Panc1 (cell line): ENCODE results near the gene ARHGEF28. TPM values are rescaled to one million over a fixed set of nuclear protein-coding genes. Genes with fewer than 3 reads are reported as not detected.

ENCODE experiments used
- ATAC-seq: fragments of 200-7000 bp; cut with Tn5 transposase; 2 replicates; pipeline ENCODE4 v1.9.1; 2020; ENCODE audit warnings: mild to moderate bottlenecking, moderate library complexity
- Bru-seq: library from RNA; stranded (reverse); fragments of 400-500 nt; gene quantifications from one replicate; lab custom pipeline; 2021; lab: Mats Ljungman, UMichigan
- BruChase-seq, 2 experiments: library from RNA; stranded (reverse); fragments of 400-500 nt; gene quantifications; one replicate each; lab custom pipeline; 2021; lab: Mats Ljungman, UMichigan
- BruUV-seq: library from RNA; stranded (reverse); fragments of 400-500 nt; replicated peaks from 2 replicates; lab custom pipeline; 2021; lab: Mats Ljungman, UMichigan
- CTCF ChIA-PET: fragments of 300-600 bp; sonication (Branson Sonifier 250); formaldehyde crosslinking; loops from one replicate; lab custom pipeline; 2022; ENCODE audit warnings: antibody characterized with exemption; lab: Charles Lee
- POLR2A ChIA-PET: fragments of 300-600 bp; sonication (Branson Sonifier 250); formaldehyde crosslinking; loops from one replicate; lab custom pipeline; 2022; ENCODE audit warnings: antibody characterized with exemption; lab: Charles Lee
- DNase-seq: peaks from one replicate; pipeline ENCODE4 v3.0.0-alpha.2; 2010; ENCODE audit warnings: low read depth, low spot score
- H3K27ac ChIP-seq: 2 replicates; pipeline ENCODE4 v1.5.1; 2011; ENCODE audit warnings: mild to moderate bottlenecking, low read length, inconsistent platforms
- H3K27me3 ChIP-seq: fragments of 200-500 bp; sonication (Bioruptor generic); 2 replicates; pipeline ENCODE4 v1.6.0; 2014; ENCODE audit warnings: low read length, inconsistent platforms; ENCODE audit not compliant: control insufficient read depth, insufficient read depth
- H3K36me3 ChIP-seq: fragments of 200-500 bp; sonication (Bioruptor generic); 2 replicates; pipeline ENCODE4 v1.5.1; 2014; ENCODE audit warnings: inconsistent platforms, mild to moderate bottlenecking, low read length, moderate library complexity; ENCODE audit not compliant: control insufficient read depth, insufficient read depth
- H3K4me1 ChIP-seq: 2 replicates; pipeline ENCODE4 v1.5.1; 2011; ENCODE audit warnings: inconsistent platforms, mild to moderate bottlenecking, low read length, moderate library complexity; ENCODE audit not compliant: control insufficient read depth, insufficient read depth
- H3K4me3 ChIP-seq, 2 experiments: 2 replicates each; pipeline ENCODE4 v1.5.1; 2011 to 2012; ENCODE audit warnings: low read depth in 2 of 2, low read length in 2 of 2, mild to moderate bottlenecking in 2 of 2, inconsistent platforms in 1 of 2, moderate library complexity in 1 of 2
- H3K9me3 ChIP-seq: fragments of 200-500 bp; sonication (Bioruptor generic); 2 replicates; pipeline ENCODE4 v1.5.1; 2014; ENCODE audit warnings: low read depth, mild to moderate bottlenecking, inconsistent platforms, low read length, moderate library complexity; ENCODE audit not compliant: control insufficient read depth, insufficient read depth
- POLR2AphosphoS5 ChIP-seq: IDR thresholded peaks from 2 replicates; pipeline ENCODE4 v1.6.1; 2012; ENCODE audit warnings: mild to moderate bottlenecking, low read depth, low read length, moderate library complexity
- REST ChIP-seq, 2 experiments: IDR thresholded peaks; 2 replicates each; pipeline ENCODE4 v1.6.1; 2011 to 2012; ENCODE audit warnings: low read depth in 2 of 2, control low read depth in 1 of 2, low read length in 1 of 2, mild to moderate bottlenecking in 1 of 2, moderate library complexity in 1 of 2; ENCODE audit not compliant: insufficient read depth in 1 of 2
- SIN3A ChIP-seq: IDR thresholded peaks from 2 replicates; pipeline ENCODE4 v1.6.1; 2012; ENCODE audit warnings: low read depth, mild to moderate bottlenecking, low read length, moderate library complexity, borderline replicate concordance; ENCODE audit not compliant: insufficient read depth
- TCF7L2 ChIP-seq: IDR thresholded peaks from 2 replicates; pipeline ENCODE4 v1.6.1; 2011; ENCODE audit warnings: mild to moderate bottlenecking, low read depth, low read length, inconsistent platforms
- in situ Hi-C: cut with HindIII; loops from 2 replicates; pipeline ENCODE4 v1.10.0; 2016; ENCODE audit warnings: low sequenced_read_pairs, low pct_unique_long_range_greater_than_20kb
- intact Hi-C: fragments of 100-400 bp; cut with micrococcal nuclease; formaldehyde crosslinking; loops from one replicate; pipeline ENCODE4 v1.10.0; 2022; ENCODE audit not compliant: unreplicated experiment
- long read RNA-seq: library from polyadenylated mRNA; unstranded; transcript quantifications from one replicate; pipeline ENCODE4 v2.0.0, GENCODE V29; 2021; ENCODE audit not compliant: unreplicated experiment
- polyA plus RNA-seq: library from polyadenylated mRNA; unstranded; fragments of >200 nt; gene quantifications from one replicate; pipeline ENCODE4 v1.2.1, GENCODE V29; 2012; ENCODE audit warnings: missing spikeins; ENCODE audit not compliant: insufficient read length
- total RNA-seq: library from RNA; stranded (reverse); gene quantifications from one replicate; pipeline ENCODE4 v1.2.1, GENCODE V29; 2021; ENCODE audit not compliant: unreplicated experiment
- TF ChIP-seq, protein P1 (sequence below): fragments of 450-650 bp; IDR thresholded peaks from 2 replicates; pipeline ENCODE4 v1.5.1; 2017; ENCODE audit warnings: mild to moderate bottlenecking

ARHGEF28 gene, protein sequence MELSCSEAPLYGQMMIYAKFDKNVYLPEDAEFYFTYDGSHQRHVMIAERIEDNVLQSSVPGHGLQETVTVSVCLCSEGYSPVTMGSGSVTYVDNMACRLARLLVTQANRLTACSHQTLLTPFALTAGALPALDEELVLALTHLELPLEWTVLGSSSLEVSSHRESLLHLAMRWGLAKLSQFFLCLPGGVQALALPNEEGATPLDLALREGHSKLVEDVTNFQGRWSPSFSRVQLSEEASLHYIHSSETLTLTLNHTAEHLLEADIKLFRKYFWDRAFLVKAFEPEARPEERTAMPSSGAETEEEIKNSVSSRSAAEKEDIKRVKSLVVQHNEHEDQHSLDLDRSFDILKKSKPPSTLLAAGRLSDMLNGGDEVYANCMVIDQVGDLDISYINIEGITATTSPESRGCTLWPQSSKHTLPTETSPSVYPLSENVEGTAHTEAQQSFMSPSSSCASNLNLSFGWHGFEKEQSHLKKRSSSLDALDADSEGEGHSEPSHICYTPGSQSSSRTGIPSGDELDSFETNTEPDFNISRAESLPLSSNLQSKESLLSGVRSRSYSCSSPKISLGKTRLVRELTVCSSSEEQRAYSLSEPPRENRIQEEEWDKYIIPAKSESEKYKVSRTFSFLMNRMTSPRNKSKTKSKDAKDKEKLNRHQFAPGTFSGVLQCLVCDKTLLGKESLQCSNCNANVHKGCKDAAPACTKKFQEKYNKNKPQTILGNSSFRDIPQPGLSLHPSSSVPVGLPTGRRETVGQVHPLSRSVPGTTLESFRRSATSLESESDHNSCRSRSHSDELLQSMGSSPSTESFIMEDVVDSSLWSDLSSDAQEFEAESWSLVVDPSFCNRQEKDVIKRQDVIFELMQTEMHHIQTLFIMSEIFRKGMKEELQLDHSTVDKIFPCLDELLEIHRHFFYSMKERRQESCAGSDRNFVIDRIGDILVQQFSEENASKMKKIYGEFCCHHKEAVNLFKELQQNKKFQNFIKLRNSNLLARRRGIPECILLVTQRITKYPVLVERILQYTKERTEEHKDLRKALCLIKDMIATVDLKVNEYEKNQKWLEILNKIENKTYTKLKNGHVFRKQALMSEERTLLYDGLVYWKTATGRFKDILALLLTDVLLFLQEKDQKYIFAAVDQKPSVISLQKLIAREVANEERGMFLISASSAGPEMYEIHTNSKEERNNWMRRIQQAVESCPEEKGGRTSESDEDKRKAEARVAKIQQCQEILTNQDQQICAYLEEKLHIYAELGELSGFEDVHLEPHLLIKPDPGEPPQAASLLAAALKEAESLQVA (N-terminal part only)
- total RNA-seq: 34.8 TPM
- polyA plus RNA-seq: 14.1 TPM
- Bru-seq, nascent RNA: percentile 91 among the genes with signal in this experiment
- percentile 76 among the genes with signal in this experiment for BruChase-seq, experiment 1, labeled RNA remaining after a 2-hour chase
- percentile 72 among the genes with signal in this experiment for BruChase-seq, experiment 2, labeled RNA remaining after a 6-hour chase
- long read RNA-seq, full-length matches to known transcripts: 28 of 81 reads
- long read RNA-seq, partial matches to known transcripts: 24 of 81 reads
- long read RNA-seq, other reads (novel, unspliced or antisense): 29 of 81 reads

DNA sequence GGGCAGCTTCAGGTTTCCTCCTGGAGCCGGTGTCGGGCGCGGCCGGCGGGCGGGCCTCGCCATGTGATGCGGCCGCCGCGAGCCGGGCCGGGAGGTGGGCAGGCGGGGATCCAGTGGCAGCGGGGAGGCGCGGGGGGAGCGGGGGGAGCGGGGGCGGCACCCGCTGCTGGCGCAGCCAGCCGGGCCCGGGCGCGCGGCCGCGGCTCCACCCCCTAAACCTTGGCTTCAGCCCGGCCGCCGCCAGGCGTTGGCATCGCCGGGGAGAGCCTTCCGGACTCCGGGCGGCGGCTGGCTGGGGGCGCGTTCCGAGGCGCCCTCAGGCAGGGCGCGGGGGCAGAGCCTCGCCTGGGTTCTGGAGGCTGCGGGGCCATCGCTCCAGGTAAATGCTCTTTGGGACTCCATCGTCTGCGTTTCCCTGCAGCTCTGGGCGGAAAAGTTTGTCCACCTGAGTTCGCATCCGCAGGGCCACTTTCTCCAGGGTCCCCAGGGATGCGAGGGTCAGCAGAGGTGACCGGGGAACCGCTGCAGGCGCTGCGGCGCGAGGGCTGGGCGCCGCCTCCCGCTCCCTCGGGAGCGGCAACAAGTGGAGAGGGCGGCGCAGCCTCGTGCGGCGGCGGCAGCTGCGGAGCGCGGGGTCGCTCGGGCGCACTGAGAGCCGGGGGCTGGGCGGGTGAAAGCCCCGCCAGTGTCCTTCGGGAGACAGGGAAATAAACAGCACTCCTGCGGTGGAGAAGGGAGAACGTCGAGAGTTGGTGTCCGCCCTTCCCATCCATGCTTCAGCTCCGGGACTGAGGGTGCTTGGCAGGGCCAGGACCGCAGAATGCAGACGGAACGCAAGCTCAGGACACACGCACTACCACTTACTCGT, at the start of gene ARHGEF28:
ARHGEF28 (plus strand) TSS at position 253 of the 868 bp plus-strand sequence. CDS start 58,656 bp downstream, outside the sequence.
- intact Hi-C loops: loop anchor here (5.0 kb wide), 1 partner anchor 66 kb away; no protein-coding TSS in a partner anchor
- H3K27ac ChIP-seq: peak within 1 kb of the TSS; percentile 98
- ATAC-seq (peak; percentile 90), DNase-seq (no peak)
- no TSS peak for BruUV-seq
- H3K27me3 ChIP-seq: no peaks in the 10 kb centered on the region
- H3K9me3 ChIP-seq: no peaks in the 10 kb centered on the region
- H3K4me1 ChIP-seq: peaks cover 56% of the 10 kb centered on the region
- in situ Hi-C loops: no loop called here
- TF ChIP-seq SIN3A (peak; percentile 45; the same call in 1 of the 2 replicates), TCF7L2 (no peak), POLR2AphosphoS5 (peak; percentile 66), REST (IDR thresholded peaks at IDR 0.05; ENCODE audit: insufficient read depth in 1 of 2, low read depth in 2 of 2, low read length in 1 of 2) (0 out of 4 replicates have a peak, but pooled peaks of 1 of the 2 experiments have one; percentile 3)
- TF ChIP-seq, protein P1, sequence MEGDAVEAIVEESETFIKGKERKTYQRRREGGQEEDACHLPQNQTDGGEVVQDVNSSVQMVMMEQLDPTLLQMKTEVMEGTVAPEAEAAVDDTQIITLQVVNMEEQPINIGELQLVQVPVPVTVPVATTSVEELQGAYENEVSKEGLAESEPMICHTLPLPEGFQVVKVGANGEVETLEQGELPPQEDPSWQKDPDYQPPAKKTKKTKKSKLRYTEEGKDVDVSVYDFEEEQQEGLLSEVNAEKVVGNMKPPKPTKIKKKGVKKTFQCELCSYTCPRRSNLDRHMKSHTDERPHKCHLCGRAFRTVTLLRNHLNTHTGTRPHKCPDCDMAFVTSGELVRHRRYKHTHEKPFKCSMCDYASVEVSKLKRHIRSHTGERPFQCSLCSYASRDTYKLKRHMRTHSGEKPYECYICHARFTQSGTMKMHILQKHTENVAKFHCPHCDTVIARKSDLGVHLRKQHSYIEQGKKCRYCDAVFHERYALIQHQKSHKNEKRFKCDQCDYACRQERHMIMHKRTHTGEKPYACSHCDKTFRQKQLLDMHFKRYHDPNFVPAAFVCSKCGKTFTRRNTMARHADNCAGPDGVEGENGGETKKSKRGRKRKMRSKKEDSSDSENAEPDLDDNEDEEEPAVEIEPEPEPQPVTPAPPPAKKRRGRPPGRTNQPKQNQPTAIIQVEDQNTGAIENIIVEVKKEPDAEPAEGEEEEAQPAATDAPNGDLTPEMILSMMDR: no peak
- ChIA-PET POLR2A (no interaction called here), CTCF (interaction anchor here (0.5 kb wide), 1 partner anchor 33 kb away, joined by 3 read pairs; no protein-coding TSS in a partner anchor)
- peak within 1 kb of the TSS; percentile 60 to 79 for H3K4me3 ChIP-seq
- no peaks in the 10 kb centered on the region for H3K36me3 ChIP-seq
